NB4 (cell line): ENCODE measurements around the gene DUSP16.
A peak's percentile ranks its signal among the peaks of the same experiment; 100 is the strongest.

Experiments
- DNase-seq: peaks from one replicate; pipeline ENCODE4 v3.0.0; 2010; ENCODE audit warnings: low read depth
- H3K4me3 ChIP-seq: one replicate; pipeline ENCODE4 v1.5.1; 2011; ENCODE audit warnings: mild to moderate bottlenecking, low read depth, low read length, moderate library complexity
- CTCF ChIP-seq: IDR thresholded peaks from one replicate; pipeline ENCODE4 v1.5.1; 2012; ENCODE audit warnings: low read depth, low read length
- MYC ChIP-seq: IDR thresholded peaks from 2 replicates; pipeline ENCODE4 v1.6.1; 2011; ENCODE audit warnings: low read depth, low read length
- POLR2A ChIP-seq: IDR thresholded peaks from 2 replicates; pipeline ENCODE4 v1.6.1; 2011; ENCODE audit warnings: mild to moderate bottlenecking; ENCODE audit not compliant: insufficient read length; ENCODE audit errors: extremely low read depth
- TF ChIP-seq, protein P1 (sequence below): IDR thresholded peaks from 2 replicates; pipeline ENCODE4 v1.6.1; 2011; ENCODE audit warnings: low read depth, low read length

DUSP16 gene

GRCh38 chr12:12456637-12457036, 106.0 kb downstream of the DUSP16 start:
- TF ChIP-seq MYC = no peak
- no peak for TF ChIP-seq CTCF
- no peak for TF ChIP-seq POLR2A
- TF ChIP-seq, protein P1, sequence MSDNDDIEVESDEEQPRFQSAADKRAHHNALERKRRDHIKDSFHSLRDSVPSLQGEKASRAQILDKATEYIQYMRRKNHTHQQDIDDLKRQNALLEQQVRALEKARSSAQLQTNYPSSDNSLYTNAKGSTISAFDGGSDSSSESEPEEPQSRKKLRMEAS = no peak
- H3K4me3 ChIP-seq = no peak overlapping the region
- DNase-seq = peak; percentile 48

GRCh38 chr12:12454315-12454714, 108.3 kb downstream of the DUSP16 start:
- no peak for TF ChIP-seq MYC
- DNase-seq = no peak
- no peak overlapping the region for H3K4me3 ChIP-seq

DNA sequence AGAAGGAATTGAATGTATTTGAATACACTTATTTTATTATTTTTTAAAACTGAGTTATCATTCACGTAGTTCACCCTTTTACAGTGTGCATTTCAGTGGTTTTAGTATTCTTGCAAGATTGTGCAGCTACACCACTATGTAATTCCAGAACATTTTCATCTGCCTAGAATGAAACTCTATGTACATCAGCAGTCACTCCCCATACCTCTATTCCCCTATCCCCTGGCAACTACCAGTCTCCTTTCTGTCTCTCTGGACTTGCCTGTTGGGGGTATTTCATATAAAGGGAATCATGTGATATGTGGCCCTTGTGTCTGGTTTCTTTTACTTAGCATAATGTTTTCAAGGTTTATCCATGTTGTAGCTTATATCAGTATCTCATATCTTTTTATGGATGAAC, 109.0 kb downstream of the DUSP16 start:
- H3K4me3 ChIP-seq = no peak overlapping the region
- DNase-seq = no peak
- no peak for TF ChIP-seq POLR2A
- TF ChIP-seq, protein P1 = no peak
- TF ChIP-seq MYC = no peak
- TF ChIP-seq CTCF = no peak

GRCh38 chr12:12452326-12452902, 110.2 kb downstream of the DUSP16 start:
- no peak overlapping the region for H3K4me3 ChIP-seq
- DNase-seq = no peak
- no peak for TF ChIP-seq CTCF

GRCh38 chr12:12451098-12451497, 111.6 kb downstream of the DUSP16 start:
- no peak overlapping the region for H3K4me3 ChIP-seq

GRCh38 chr12:12450043-12450471, 112.6 kb downstream of the DUSP16 start:
- no peak overlapping the region for H3K4me3 ChIP-seq
- no peak for DNase-seq
- TF ChIP-seq POLR2A (no peak), MYC (no peak), CTCF (no peak)
- TF ChIP-seq, protein P1 = no peak

More at GRCh38 chr12:12451098-12451497, 111.6 kb downstream of the DUSP16 start:
- DNase-seq = no peak
- TF ChIP-seq CTCF (no peak), MYC (no peak), POLR2A (no peak)
- TF ChIP-seq, protein P1 = no peak
